ENCODE measurements around the gene SLC9A8. TPM values are rescaled to one million over a fixed set of nuclear protein-coding genes. Genes with fewer than 3 reads are reported as not detected.
"Not testable (repeated sequence)": the region's sequence is repeated elsewhere in the genome, so short reads cannot be mapped to it uniquely, and the experiment has no call there.

SLC9A8 gene
- total RNA-seq, 4 donors from 2014 or later, result 9.0 to 31.0 (median 16.6) TPM

DNA sequence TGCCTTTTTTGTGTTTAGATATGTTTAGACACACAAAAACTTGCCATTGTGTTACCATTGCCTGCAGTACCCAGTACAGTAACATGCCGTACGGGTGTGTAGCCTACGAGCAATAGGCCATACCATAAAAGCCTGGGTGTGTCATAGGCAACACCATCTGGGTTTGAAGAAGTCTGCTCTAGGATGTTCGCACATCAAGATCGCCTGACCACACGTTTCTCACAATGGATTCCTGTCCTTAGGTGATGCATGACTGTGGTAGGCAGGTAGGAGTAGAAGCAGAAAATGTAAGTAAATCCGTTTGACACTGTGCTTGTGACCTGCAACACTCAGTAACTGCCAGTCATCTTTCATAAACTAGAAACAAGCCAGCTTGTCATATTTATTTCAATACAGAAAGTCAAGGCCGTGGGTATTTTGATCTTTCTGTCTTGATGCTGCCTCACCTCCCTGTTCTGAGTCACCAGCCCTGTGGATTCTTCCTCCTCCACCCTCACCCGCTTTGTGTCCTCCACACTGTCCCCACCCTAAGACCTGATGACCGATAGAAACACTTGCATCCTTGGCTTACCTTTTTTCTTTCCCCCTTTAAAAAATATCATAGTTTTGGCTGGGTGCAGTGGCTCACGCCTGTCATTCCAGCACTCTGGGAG lies 7.3 kb upstream of the SLC9A8 start:
- in situ Hi-C loops (cut with MboI; ENCODE audit: low pct_ligation_motif_present in 1 of 4, low pct_unique_long_range_greater_than_20kb in 1 of 4, low sequenced_read_pairs in 3 of 4); H3K27me3 ChIP-seq; intact Hi-C loops (cut with DNase I; ENCODE audit: low total_unique reads); H3K9me3 ChIP-seq; H3K4me3 ChIP-seq; H3K36me3 ChIP-seq: not testable (repeated sequence)
- TF ChIP-seq POLR2AphosphoS5 (IDR thresholded peaks at IDR 0.05) (peak in 2 of 3 donors; percentile 43 to 64), POLR2A (IDR thresholded peaks at IDR 0.05) (peak; percentile 30)
- H3K27ac ChIP-seq, result peak overlapping the region; percentile 58 to 77 (median 72)
- WGBS, 2 donors (ENCODE audit: low coverage in 1 of 2), result 47 to 55% methylated on average over 4 to 10 of the region's 11 CpGs
- DNase-seq, result peak; percentile 56
- H3K4me1 ChIP-seq, result peaks cover 0 to 20% (median 2%) of the 10 kb centered on the region in 4 donors

- TF ChIP-seq EP300 (IDR thresholded peaks at IDR 0.05; ENCODE audit: low read depth) (no peak), POLR2A (IDR thresholded peaks at IDR 0.05) (no peak), POLR2AphosphoS5 (IDR thresholded peaks at IDR 0.05) (no peak)
- TF ChIP-seq, protein P1, sequence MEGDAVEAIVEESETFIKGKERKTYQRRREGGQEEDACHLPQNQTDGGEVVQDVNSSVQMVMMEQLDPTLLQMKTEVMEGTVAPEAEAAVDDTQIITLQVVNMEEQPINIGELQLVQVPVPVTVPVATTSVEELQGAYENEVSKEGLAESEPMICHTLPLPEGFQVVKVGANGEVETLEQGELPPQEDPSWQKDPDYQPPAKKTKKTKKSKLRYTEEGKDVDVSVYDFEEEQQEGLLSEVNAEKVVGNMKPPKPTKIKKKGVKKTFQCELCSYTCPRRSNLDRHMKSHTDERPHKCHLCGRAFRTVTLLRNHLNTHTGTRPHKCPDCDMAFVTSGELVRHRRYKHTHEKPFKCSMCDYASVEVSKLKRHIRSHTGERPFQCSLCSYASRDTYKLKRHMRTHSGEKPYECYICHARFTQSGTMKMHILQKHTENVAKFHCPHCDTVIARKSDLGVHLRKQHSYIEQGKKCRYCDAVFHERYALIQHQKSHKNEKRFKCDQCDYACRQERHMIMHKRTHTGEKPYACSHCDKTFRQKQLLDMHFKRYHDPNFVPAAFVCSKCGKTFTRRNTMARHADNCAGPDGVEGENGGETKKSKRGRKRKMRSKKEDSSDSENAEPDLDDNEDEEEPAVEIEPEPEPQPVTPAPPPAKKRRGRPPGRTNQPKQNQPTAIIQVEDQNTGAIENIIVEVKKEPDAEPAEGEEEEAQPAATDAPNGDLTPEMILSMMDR (IDR thresholded peaks at IDR 0.05), result no peak
- WGBS, 2 donors (ENCODE audit: low coverage in 1 of 2), result 80% methylated on average over 2 to 8 of the region's 8 CpGs
- Histone ChIP-seq H3K4me3 (no peak overlapping the region), H3K27me3 (no peaks in the 10 kb centered on the region), H3K4me1 (peaks cover 0 to 38% (median 15%) of the 10 kb centered on the region in 4 donors), H3K9me3 (no peaks in the 10 kb centered on the region), H3K36me3 (no peaks in the 10 kb centered on the region), H3K27ac (no peak overlapping the region)
- no peak for DNase-seq
- intact Hi-C loops (cut with DNase I; ENCODE audit: low total_unique reads), result no loop called here
- in situ Hi-C loops (cut with MboI; ENCODE audit: low pct_ligation_motif_present in 1 of 4, low pct_unique_long_range_greater_than_20kb in 1 of 4, low sequenced_read_pairs in 3 of 4), result no loop called here
Measured at GRCh38 chr20:49808753-49809152, 3.9 kb upstream of the SLC9A8 start.

- H3K36me3 ChIP-seq, result no peaks in the 10 kb centered on the region
- WGBS, 2 donors (ENCODE audit: low coverage in 1 of 2), result 62 to 94% methylated on average over 3 to 5 of the region's 5 CpGs
- no peak for DNase-seq
- no peak for TF ChIP-seq EP300 (IDR thresholded peaks at IDR 0.05; ENCODE audit: low read depth)
- TF ChIP-seq POLR2AphosphoS5 (IDR thresholded peaks at IDR 0.05), result no peak
- H3K27me3 ChIP-seq, result no peaks in the 10 kb centered on the region
- no peak overlapping the region for H3K27ac ChIP-seq
- peaks cover 0 to 37% (median 21%) of the 10 kb centered on the region in 4 donors for H3K4me1 ChIP-seq
- no peaks in the 10 kb centered on the region for H3K9me3 ChIP-seq
- H3K4me3 ChIP-seq, result no peak overlapping the region
- in situ Hi-C loops (cut with MboI; ENCODE audit: low pct_ligation_motif_present in 1 of 4, low pct_unique_long_range_greater_than_20kb in 1 of 4, low sequenced_read_pairs in 3 of 4), result no loop called here
- intact Hi-C loops (cut with DNase I; ENCODE audit: low total_unique reads), result no loop called here
Measured at GRCh38 chr20:49809803-49810359, 2.7 kb upstream of the SLC9A8 start.

DNA sequence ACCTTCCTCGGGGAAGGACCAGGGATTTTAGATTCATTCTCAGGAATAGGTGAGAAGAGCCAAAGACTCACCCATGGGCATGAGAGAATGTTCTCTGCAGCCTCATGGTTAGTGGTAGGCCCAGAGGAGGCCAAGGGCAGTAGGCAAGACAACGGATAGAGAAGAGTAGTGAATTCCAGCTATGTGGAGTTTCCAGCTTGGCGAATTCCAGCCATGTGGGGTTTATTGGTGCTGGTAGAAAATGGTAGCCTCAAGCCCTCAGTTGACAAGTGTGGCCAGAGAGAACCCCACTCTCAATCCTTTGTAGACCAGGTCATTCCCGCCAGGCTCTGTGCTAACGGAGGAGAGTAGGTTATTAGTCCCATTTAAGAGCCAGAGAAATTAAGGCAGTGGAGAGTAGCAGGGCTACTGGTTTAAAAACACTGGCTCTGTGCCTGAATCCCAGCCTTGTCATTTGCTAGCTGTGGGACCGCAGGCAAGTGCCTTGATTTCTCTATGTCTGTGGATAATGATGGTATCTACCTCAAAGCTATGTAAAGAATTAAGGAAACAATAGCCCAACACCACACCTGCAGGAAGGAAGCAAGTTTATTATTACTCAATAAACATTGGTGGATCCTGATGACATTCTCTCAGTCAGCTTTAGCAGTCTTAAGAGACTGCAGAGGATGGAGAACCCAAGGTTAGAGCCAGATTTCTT lies 2.0 kb upstream of the SLC9A8 start:
- H3K4me1 ChIP-seq, result peaks cover 0 to 32% (median 19%) of the 10 kb centered on the region in 4 donors
- no peak overlapping the region for H3K27ac ChIP-seq
- DNase-seq, result no peak
- no peaks in the 10 kb centered on the region for H3K9me3 ChIP-seq
- H3K36me3 ChIP-seq, result peaks cover 0 to 5% (median 0%) of the 10 kb centered on the region in 4 donors
- H3K27me3 ChIP-seq, result no peaks in the 10 kb centered on the region
- intact Hi-C loops (cut with DNase I; ENCODE audit: low total_unique reads) (no loop called here), in situ Hi-C loops (cut with MboI; ENCODE audit: low pct_ligation_motif_present in 1 of 4, low pct_unique_long_range_greater_than_20kb in 1 of 4, low sequenced_read_pairs in 3 of 4) (no loop called here)
- TF ChIP-seq POLR2AphosphoS5 (IDR thresholded peaks at IDR 0.05) (no peak), POLR2A (IDR thresholded peaks at IDR 0.05) (no peak), EP300 (IDR thresholded peaks at IDR 0.05; ENCODE audit: low read depth) (no peak)
- TF ChIP-seq, protein P1 (IDR thresholded peaks at IDR 0.05), result no peak
- WGBS, 2 donors (ENCODE audit: low coverage in 1 of 2), result 94 to 97% methylated on average over 6 of the region's 6 CpGs
- H3K4me3 ChIP-seq, result no peak overlapping the region
